ENCODE results near the gene C2orf49. TPM values are rescaled to one million over a fixed set of nuclear protein-coding genes. Genes with fewer than 3 reads are reported as not detected.

The C2orf49 gene
- total RNA-seq, 1 experiment from 2014 or later = 11.6 TPM

- no peak for DNase-seq
- no peak for TF ChIP-seq EZH2phosphoT487 (IDR thresholded peaks at IDR 0.05; ENCODE audit: borderline replicate concordance, low read length)
- TF ChIP-seq, protein P1, sequence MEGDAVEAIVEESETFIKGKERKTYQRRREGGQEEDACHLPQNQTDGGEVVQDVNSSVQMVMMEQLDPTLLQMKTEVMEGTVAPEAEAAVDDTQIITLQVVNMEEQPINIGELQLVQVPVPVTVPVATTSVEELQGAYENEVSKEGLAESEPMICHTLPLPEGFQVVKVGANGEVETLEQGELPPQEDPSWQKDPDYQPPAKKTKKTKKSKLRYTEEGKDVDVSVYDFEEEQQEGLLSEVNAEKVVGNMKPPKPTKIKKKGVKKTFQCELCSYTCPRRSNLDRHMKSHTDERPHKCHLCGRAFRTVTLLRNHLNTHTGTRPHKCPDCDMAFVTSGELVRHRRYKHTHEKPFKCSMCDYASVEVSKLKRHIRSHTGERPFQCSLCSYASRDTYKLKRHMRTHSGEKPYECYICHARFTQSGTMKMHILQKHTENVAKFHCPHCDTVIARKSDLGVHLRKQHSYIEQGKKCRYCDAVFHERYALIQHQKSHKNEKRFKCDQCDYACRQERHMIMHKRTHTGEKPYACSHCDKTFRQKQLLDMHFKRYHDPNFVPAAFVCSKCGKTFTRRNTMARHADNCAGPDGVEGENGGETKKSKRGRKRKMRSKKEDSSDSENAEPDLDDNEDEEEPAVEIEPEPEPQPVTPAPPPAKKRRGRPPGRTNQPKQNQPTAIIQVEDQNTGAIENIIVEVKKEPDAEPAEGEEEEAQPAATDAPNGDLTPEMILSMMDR (conservative IDR thresholded peaks at IDR 0.05; ENCODE audit: low read depth, low read length) = no peak
- TF ChIP-seq EZH2 (IDR thresholded peaks at IDR 0.05; ENCODE audit: low read length, unreplicated experiment) = no peak
- no peaks in the 10 kb centered on the region for H3K79me2 ChIP-seq (ENCODE audit: low read length)
- BruUV-seq (replicated peaks) = no TSS peak
- H3K9me3 ChIP-seq (ENCODE audit: low read length) = no peaks in the 10 kb centered on the region
- H3F3A ChIP-seq (ENCODE audit: low read length, unreplicated experiment) = no peaks in the 10 kb centered on the region
- H3K9ac ChIP-seq (ENCODE audit: low read length) = no peak overlapping the region
- no peak overlapping the region for H3K27ac ChIP-seq (ENCODE audit: low read length)
- no peak for ATAC-seq
- no peak overlapping the region for H2AFZ ChIP-seq (ENCODE audit: low read length)
- H3K4me1 ChIP-seq (ENCODE audit: insufficient read depth, low read length) = no peaks in the 10 kb centered on the region
- no peaks in the 10 kb centered on the region for H3K27me3 ChIP-seq (ENCODE audit: low read length)
- H4K20me1 ChIP-seq (ENCODE audit: low read length) = no peaks in the 10 kb centered on the region
- H3K4me2 ChIP-seq (ENCODE audit: low read length) = no peak overlapping the region
- ChIA-PET POLR2A (ENCODE audit: unreplicated experiment) (no interaction called here), CTCF (no interaction called here)
- H3K9me2 ChIP-seq (replicated peaks; ENCODE audit: low read length) = no peaks in the 10 kb centered on the region
- intact Hi-C loops (cut with micrococcal nuclease) = loop anchor here (2.0 to 5.0 kb wide), 2 partner anchors 33 to 179 kb away; partner anchors contain the start of gene TGFBRAP1
- H3K36me3 ChIP-seq (ENCODE audit: low read depth, low read length) = peaks cover 31% of the 10 kb centered on the region
- no peak overlapping the region for H3K4me3 ChIP-seq (ENCODE audit: low read length)
Measured at GRCh38 chr2:105294046-105294445, 43.3 kb upstream of the C2orf49 start.

- Histone ChIP-seq H3K9ac (ENCODE audit: low read length) (no peak overlapping the region), H3K9me2 (replicated peaks; ENCODE audit: low read length) (no peaks in the 10 kb centered on the region), H3K4me2 (ENCODE audit: low read length) (no peak overlapping the region), H3K9me3 (ENCODE audit: low read length) (no peaks in the 10 kb centered on the region), H4K20me1 (ENCODE audit: low read length) (no peaks in the 10 kb centered on the region), H3K4me3 (ENCODE audit: low read length) (no peak overlapping the region), H3K27ac (ENCODE audit: low read length) (no peak overlapping the region), H2AFZ (ENCODE audit: low read length) (no peak overlapping the region), H3K27me3 (ENCODE audit: low read length) (no peaks in the 10 kb centered on the region), H3K36me3 (ENCODE audit: low read depth, low read length) (peaks cover 25% of the 10 kb centered on the region), H3K4me1 (ENCODE audit: insufficient read depth, low read length) (no peaks in the 10 kb centered on the region), H3F3A (ENCODE audit: low read length, unreplicated experiment) (no peaks in the 10 kb centered on the region), H3K79me2 (ENCODE audit: low read length) (0 out of 2 replicates have a peak, but pooled peaks cover 2% of the 10 kb centered on the region)
- CTCF ChIA-PET = no interaction called here
- POLR2A ChIA-PET (ENCODE audit: unreplicated experiment) = no interaction called here
- TF ChIP-seq EZH2phosphoT487 (IDR thresholded peaks at IDR 0.05; ENCODE audit: borderline replicate concordance, low read length) = no peak
- TF ChIP-seq, protein P1 (conservative IDR thresholded peaks at IDR 0.05; ENCODE audit: low read depth, low read length) = peak; percentile 75
- peak; percentile 67 for DNase-seq
- intact Hi-C loops (cut with micrococcal nuclease) = loop anchor here (2.0 to 5.0 kb wide), 2 partner anchors 32 to 180 kb away; partner anchors contain the start of gene TGFBRAP1
- no TSS peak for BruUV-seq (replicated peaks)
- ATAC-seq = peak; percentile 80
Measured at GRCh38 chr2:105294844-105295481, 42.4 kb upstream of the C2orf49 start.

DNA sequence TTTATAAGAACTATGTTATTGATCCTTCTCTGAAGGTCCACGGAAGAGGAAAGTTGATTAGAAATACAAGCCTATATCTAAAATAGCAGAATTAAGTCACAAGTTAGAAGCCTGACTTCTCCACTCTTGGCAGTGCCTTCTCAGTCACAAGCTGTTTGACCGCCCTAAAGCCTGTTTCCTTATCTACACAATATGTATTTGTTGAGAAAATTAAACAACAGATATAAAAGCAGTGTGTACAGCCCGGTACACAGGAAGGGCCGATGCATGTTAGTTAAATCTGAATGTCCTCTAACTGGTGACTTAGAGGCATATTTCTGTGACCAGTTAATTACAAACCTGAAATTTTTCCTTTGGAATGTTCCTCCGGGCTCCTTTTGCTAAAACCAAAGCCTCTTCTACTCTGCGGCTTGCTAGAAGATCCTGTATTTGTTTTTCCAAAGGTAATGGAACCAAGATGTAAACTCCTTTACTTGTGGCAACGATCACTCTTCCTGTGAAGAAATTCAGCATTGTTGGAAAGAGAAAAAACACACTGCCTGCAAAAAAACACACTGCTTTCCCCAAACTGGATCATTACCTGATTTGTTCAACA, 41.2 kb upstream of the C2orf49 start:
- ATAC-seq = no peak
- intact Hi-C loops (cut with micrococcal nuclease) = no loop called here

More for the DNA sequence above, 41.2 kb upstream of the C2orf49 start:
- no peak overlapping the region for H3K9ac ChIP-seq (ENCODE audit: low read length)
- no peak overlapping the region for H2AFZ ChIP-seq (ENCODE audit: low read length)
- H3K9me3 ChIP-seq (ENCODE audit: low read length) = no peaks in the 10 kb centered on the region
- no peak overlapping the region for H3K4me2 ChIP-seq (ENCODE audit: low read length)
- CTCF ChIA-PET = no interaction called here
- H4K20me1 ChIP-seq (ENCODE audit: low read length) = no peaks in the 10 kb centered on the region
- no peak for DNase-seq
- no peak overlapping the region for H3K27ac ChIP-seq (ENCODE audit: low read length)
- no TSS peak for BruUV-seq (replicated peaks)
- H3K9me2 ChIP-seq (replicated peaks; ENCODE audit: low read length) = no peaks in the 10 kb centered on the region
- POLR2A ChIA-PET (ENCODE audit: unreplicated experiment) = no interaction called here
- TF ChIP-seq, protein P1 (conservative IDR thresholded peaks at IDR 0.05; ENCODE audit: low read depth, low read length) = no peak
- no peak for TF ChIP-seq EZH2 (IDR thresholded peaks at IDR 0.05; ENCODE audit: low read length, unreplicated experiment)
- no peak for TF ChIP-seq EZH2phosphoT487 (IDR thresholded peaks at IDR 0.05; ENCODE audit: borderline replicate concordance, low read length)
- no peaks in the 10 kb centered on the region for H3K4me1 ChIP-seq (ENCODE audit: insufficient read depth, low read length)
- no peak overlapping the region for H3K4me3 ChIP-seq (ENCODE audit: low read length)
- H3K36me3 ChIP-seq (ENCODE audit: low read depth, low read length) = peaks cover 25% of the 10 kb centered on the region
- 0 out of 2 replicates have a peak, but pooled peaks cover 4% of the 10 kb centered on the region for H3K79me2 ChIP-seq (ENCODE audit: low read length)
- no peaks in the 10 kb centered on the region for H3K27me3 ChIP-seq (ENCODE audit: low read length)
- H3F3A ChIP-seq (ENCODE audit: low read length, unreplicated experiment) = no peaks in the 10 kb centered on the region

Data from PC-3 (cell line).